Prostate gland (tissue), 2 donors: Measurements from ENCODE around the gene USP34.

Source experiments
- CTCF ChIP-seq, 4 experiments: fragments of 200-600 bp in 2 of 4; fragments of 450-650 bp in 2 of 4; sonication (generic) in 2 of 4; IDR thresholded peaks; 1 replicate in 3 of 4; 2 replicates in 1 of 4; pipeline ENCODE4 v1.5.1; 2016 to 2019; ENCODE audit warnings: antibody characterized with exemption in 4 of 4, mild to moderate bottlenecking in 2 of 4, moderate library complexity in 2 of 4
- POLR2AphosphoS5 ChIP-seq: sonication (generic); formaldehyde crosslinking; IDR thresholded peaks from one replicate; pipeline ENCODE4 v1.6.1; 2017; ENCODE audit warnings: antibody characterized with exemption

GRCh38 chr2:61244694-61245093, 226.2 kb downstream of the USP34 start:
- TF ChIP-seq CTCF (IDR thresholded peaks at IDR 0.05) (no peak), POLR2AphosphoS5 (no peak)
